GM19240 (cell line): ENCODE measurements around the gene C1orf159.
A peak's percentile ranks its signal among the peaks of the same experiment; 100 is the strongest.

Experiments
- DNase-seq: peaks from one replicate; pipeline ENCODE4 v3.0.0; 2011; ENCODE audit warnings: low spot score; ENCODE audit not compliant: insufficient read length

The C1orf159 gene

DNA sequence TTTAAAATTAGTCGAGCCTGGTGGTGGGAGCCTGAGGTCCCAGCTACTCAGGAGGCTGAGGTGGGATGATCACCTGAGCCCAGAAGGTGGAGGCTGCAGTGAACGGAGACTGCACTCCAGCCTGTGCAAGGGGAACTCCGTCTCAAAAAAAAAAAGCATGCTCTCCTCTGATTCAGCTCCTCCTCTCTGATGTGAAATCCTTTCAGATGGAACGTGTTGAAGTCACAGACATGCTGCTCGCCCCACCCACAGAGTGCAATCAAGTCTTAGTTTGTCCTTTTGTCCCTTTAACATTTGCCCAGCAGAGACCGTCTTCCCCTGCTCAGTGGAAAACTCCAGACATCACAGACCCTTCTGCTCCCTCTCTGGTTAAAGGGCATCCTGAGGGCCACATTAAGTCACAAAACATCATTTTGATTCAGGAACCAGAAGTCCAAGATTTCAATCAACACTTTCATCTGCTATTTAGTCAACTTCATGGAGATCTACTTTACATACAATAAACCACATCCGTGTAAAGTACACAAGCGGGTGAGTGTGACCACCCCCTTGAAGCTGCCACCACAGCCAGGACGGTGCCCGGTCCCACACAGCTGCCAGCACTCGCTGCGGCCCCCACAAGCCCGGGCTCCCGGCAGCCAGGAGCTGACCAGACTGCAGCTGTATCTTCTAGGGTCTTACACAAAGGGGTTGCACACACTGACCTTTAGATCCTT is 22.8 kb downstream of the C1orf159 start:
- no peak for DNase-seq

DNA sequence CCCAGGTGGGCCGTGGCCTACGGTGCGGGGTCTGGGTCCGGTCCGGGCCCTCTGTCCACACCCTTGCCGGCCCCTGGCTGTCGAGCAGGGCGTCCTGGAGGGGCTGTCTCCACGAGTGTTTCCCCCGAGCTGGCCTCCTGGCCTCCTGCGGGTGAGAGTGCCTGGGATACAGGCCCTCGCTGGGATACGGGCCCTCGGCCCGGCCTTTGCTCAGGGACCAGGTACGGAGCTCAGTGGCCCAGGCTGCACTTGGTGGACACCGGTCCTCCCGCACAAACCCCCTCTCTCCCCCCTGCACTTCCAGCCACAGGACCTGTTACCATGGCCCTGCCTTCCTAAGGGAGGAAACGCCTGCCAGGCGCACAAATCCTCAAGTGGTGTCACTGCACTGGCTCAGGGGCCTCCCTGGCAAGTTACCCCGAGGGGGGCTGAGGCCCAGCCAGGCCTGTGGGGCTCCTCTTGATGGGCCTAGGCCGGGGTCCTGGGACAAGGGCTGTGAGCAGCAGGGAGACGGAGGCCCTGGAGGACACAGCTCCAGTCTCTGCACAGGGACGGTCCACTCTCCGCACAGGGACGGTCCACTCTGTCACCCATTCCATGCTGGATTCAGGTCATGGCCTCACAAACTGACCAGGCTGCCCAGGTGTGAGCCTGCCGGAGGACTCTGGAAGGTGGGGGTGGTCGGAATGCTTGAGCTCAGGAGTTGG is 23.6 kb downstream of the C1orf159 start:
- no peak for DNase-seq

DNA sequence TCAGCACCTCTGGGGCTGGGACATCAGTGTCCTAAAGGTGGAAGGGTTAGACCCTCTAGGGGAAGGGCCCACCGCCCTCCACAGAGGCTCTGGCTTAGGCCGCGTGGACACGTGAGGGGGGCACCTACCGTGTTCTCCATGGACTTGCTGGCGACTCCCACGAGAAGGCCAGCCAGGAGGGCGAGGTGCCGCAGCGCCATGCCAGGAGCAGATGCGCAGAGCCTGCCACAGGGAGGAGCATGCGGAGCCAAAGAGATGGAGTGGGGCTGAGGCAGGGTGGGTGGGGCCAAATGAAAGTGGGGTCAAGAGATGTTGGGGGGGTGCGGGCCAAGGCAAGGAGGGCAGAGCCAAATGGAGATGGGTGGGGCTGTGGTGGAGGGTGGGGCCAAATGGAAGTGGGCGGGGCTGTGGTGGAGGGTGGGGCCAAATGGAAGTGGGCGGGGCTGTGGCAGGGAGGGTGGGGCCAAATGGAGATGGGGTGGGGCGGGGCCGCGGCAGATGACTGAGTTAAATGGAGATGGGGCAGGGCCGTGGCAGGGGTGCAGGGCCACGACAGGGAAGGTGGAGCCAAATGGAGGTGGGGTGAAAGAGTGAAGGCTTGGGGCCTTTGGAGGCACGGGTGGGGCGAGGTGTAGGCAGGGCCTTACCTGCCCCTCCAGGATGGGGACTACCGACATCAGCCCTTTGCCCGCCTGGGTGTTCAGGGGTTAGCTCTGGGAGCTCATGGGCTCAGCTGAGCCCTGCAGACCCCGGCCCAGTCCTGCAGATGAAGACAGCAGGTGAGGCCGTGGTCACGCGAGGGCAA is 24.3 kb downstream of the C1orf159 start:
- DNase-seq, result no peak

DNA sequence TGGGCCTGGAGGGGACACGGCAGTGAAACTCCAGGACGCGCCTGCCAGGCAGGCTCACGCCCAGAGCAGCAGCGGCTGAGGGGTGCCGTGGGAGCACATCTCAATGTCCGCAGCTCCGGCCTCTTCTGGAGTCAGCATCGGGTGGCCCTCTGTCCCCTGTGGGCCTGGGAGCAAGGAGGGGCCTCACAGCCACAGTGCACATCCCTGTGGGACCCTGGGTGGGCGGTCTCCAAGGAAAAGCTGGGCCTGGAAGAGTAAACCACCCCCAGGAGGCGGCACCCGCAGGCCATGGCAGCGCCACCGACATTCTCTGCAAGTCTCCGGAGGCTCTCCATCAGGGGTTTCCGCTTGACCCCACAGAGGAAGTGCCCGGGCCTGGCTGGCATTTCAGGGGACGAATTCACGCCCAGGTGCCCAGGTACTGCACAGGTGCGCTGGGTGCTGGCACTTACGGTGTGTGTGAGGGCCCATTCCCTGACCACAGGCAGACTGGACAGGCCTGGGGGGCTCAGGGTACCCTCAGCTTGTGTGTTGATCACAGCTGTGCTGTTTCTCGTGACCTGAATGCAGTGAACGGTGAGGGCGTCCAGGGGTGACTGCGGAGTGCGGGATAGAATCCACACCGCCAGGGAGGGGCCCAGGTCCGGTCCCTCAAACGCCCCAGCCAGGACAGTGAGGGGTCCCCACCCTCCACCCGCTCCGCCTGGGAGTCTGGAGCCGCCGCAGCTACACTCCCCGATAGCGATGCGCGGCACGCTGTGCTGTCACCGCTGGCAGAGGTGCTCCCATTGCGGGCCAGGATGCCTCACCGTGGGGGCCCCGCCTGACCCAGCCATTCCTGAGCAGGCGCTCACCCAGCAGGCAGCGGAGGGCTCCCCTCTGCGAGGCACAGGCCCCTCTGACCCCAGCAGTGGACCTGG is 25.2 kb downstream of the C1orf159 start:
- no peak for DNase-seq

DNA sequence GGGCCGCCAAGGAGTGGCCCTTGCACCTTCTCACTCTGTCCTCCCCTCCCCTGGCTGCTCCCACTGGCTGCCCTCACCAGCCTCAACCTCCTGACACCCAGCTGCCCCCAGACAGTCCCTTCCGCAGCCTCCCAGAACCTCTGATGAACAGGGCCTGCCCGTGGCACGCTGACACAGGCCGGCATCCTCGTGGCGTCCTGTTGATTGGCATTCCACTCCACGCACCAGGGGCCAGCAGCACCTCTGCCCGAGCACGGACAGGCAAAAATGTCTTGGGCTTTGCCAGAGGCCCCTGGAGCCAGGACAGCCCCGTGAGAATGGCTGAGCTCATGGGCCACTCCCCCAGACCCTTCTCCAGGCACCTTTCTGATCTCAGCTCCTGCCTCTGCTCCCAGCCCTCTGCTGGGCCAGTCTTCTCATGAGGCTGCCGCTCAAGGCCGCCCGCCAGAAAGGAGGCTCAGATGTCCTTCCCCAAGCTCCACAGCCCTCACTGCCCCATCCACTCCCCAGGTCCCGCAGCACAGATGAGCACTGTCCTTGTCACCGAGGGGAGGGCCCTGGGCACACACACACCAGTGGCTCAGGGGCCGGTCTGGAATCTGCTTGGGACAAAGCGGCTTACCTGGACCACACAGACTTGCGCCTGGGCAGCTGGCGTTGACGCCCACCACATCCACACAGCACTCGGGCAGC is 26.0 kb downstream of the C1orf159 start:
- no peak for DNase-seq

DNA sequence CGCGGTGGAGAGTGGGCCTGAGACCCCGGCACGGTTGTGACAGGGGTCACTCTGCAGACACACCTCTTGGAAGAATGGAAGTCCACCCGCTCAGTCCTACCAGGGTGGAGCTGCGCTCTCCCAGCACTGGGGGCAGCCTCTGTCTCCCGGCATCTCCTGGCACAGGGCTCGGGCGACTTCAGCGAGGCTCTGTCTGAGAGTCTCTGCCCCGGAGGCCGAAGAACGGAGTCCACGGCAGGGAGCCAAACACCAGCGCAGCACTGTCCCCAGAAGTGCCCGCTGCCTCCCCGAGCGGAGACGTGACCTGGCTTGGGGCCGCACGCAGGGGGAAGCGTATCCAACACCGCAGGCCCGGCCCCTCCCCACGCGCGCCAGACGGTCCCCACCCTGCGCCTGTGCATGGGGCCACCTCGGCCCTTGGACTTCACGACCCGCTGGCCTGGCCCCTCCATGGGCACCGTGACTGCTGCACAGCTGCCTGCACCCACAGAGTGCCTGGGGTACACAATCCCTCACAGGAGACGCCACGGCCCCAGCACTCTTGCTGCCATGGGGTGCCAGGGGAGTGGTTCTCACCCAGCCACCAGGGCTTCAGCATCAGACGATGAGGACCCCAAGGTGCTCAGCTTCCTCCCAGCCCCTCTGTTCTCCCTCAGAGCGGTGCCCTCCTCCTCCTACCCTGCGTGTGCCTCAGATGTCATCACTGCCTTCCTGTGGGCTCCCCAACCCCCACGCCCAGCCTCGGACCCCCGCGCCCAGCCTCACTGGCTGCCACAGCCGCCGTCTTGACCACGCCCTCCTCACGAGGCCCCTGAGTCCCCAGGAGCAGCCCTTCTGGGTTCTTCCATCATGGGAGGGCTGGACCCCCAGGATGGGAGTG is 26.8 kb downstream of the C1orf159 start:
- no peak for DNase-seq

DNA sequence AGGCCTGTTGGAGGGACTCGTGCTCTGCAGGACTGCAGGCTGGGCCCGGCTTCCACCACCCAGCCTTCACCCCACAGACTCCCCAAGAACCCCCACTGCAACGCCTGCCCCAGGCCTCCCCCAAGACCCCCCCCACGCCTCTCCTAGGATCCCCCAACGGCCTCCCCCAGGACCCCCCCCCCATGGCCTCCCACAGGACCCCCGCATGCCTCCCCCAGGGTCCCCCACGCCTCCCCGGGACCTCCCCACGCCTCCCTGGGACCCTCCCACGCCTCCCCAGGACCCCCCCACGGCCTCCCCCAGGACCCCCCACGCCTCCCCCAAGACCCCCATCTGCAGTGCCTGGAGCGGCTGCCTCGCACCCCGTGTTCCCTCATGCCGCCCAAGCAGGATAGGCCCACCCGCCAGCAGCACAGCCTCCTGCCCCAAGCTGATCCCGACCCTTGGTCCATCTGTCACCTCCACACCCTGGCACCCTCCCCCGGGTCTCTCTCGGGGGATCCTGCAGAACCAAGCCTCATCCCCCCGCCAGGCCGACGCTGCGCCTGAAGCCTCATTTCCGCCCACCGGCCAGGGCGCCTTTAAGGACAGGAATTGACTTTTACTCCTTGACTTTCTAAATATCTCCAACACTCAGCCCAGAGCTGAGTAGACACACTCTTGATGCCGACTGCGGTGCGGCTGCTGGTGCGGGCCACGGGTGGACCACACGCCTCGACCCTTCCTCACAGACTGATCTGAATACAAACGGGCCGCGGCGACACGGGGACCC is 27.7 kb downstream of the C1orf159 start:
- DNase-seq, result no peak

DNA sequence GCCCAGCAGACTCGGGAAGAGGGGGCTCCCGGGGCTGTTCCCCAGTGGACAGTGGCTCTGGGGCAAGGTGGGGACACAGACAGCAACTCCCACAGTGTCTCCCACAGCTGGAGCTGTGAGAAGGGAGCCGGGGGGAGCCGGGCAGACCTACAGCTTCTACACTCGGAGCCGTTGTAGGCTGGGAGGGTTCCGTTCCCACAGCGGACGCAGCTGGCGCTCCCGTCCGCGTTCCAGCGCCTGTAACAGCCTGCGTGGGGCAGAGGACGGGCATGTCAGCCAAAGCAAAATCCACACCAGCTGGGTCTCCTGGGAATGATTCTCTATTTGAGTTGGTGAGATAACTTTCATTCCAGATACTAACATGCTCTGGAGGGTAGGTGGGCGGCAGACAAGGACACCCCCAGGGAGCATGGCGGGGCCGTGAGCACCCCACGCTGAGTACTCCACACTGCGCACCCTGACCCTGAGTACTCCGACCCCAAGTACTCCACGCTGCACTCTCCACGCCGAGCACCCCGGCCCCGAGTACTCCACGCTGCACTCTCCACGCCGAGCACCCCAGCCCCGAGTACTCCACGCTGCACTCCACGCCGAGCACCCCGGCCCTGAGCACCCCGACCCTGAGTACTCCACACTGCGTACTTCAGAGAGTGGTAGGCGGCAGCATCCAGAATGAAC is 28.4 kb downstream of the C1orf159 start:
- DNase-seq, result no peak

DNA sequence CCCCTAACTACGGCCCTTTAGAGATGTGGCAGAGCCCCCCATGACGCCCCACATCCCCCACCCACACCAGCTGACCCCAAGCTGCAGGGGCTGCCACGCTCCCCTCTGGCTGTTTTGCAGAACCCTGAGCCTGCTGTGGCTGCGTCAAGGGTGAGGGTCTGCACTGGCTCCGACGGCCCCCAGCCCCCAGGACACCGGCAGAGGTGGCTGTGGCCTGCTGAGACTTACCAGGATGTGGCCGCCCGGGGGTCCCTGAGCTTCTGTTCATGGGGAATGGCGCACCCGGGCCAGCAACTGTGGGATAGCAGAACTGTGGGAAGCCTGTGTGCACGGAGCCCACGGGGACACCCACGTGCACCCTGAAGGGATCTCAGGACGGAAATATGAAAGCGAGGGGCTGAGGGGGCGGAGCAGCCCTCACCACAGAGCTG is 29.0 kb downstream of the C1orf159 start:
- DNase-seq, result peak; percentile 0

DNA sequence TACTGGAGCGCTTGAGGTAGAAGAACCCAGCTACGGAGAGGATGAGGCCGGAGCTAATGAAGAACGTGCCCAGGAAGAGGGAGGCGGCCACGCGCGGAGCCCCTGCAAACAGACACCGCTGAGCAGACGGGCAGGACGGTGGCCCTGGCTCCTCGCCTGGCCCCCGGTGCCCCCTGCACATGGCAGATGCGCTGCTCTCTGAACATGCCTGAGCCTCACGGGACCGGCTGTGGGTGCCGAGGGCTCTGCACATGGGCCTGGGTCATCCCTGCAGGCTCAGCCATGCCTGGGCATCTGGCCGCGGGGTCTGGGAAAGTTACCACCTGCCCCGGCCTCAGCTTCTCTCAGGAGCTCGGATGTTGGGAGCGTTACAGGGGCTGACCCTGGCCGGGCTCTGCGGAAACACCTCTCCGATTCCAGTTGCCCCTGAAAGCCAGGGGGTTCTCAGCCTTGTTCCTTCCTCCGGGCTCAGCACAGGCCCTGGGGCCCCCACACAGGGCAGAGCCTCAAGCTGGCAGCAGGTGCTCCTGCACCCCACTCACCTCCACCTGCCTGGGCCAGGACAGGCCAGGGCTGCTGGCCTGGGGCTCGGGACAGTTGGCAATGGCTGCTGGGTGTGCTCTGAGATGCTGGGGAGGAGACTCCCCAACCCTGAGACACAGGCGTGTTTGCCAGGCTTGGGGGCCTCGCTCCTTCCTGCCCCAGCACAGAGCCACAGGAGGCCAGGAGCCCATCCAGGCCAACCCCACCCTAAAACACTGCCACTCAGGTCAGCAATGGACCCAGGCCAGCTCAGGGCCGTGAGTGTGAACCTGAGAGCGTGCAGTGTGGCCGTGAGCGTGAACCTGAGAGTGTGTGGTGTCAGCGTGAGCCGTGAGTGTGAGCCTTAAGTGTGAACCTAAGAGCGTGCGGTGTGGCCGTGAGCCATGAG is 29.7 kb downstream of the C1orf159 start:
- DNase-seq, result peak; percentile 0

DNA sequence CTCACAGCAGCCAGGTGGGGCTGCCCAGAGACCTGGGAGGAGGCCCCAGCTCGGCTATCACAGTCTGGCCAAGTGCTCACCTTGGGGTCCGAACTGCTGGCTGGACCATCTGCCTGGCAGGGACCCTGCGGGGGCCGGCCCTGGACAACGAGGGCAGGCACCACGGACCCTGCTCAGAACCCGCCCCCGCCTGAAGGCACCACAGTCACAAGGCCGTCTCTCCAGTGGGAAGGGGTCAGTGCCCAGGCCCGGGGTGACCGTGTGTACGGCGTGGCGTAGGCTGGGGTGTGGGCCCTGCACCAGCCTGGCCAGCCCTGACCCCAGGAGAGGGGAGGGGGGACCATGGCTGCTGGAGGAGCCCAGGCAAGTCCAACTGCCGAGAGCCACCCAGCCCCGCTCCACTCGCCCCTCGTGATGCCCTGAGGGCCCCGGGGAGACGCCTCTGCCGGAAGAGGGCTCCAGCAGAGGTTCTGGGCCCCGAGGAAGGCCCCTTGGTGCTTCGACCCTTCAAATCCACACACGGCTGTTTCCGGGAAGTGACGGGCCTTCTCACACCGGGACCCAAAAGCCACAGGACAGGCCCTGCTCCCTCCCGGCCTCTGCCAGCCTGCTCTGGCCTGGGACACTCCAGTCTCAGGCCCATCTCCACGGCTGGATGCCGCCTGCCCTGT is 30.6 kb downstream of the C1orf159 start:
- peak; percentile 0 for DNase-seq

DNA sequence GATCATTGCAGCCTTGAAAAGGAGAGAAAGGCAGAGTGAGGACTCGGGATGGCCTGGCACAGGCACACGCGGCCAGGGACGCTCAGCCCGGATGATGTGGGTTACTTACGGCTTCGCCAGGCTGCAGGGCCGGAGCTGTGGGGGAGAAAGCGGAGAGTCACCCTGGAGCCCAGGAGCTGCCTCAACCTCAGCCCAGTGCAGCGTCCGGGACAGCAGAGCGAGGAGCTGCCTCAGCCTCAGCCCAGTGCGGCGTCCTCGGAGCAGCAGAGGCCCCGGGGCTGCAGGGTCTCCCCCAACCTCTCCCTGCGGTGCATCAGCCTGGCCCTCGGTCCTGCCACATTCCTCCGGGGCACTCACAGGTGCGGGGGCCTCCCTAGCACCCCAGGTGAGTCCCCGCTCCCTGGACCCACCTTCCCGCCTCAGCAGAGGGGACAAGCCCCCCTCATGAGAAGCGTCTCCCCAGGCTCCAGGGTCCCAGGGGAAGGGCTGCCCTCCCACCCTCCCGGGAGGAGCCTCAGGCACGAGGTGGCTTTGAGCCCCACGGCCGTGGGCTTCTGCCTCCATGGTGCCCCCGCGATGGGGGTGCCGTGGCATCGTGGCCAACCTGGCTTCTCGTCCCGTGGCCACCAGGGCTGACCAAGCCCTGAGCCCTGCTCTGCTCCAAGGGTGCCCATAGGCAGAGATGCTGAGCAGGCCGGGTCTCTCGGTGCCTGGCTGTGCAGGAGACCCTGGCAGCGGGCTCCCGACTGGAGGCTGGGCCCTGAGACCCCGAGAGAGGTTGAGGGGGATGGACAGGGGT is 31.3 kb downstream of the C1orf159 start:
- no peak for DNase-seq

DNA sequence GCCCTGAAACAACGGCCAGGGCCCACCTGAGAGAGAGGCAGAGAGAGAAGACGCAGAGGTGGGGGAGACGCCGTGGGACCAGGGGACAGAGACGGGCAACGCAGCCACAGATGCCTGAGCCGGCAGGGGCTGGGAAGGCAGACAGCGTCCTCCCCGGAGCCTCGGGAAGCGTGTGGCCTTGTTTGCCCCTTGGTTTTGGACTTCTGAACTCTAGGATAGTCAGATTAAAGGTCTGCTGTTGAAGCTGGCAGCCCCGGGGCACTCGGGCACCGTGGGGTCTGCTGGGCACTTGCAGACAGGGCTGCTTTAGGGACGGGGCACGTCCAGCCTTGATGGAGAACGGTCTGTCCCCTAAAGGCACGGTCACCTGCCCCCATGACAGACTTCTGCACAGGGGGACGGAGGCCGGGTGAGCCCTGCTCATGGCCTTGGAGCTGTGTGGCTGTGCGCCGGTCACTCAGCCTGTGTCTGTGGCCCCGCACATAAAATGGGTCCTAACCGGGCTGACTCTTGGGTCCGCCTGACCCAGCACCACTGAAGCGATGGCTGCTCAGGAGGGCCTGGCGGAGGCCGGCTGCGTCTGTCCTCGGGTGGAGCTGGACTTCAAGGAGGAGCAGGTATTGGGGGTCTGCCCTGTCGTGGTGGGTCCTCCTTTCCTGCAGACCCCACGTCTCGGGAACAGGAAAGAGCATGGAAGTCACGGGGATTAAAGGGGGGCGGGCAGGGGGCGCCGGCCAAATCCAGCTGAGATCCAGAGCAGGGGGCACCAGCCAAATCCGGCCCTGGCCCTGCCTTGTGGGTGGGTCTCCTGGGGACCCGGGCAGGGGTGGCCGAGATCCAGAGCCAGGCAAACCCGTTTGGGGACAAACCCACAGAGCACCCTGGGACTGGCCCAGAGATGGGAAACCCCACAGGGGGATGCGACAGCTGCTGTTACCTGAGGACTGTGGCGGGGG is 32.2 kb downstream of the C1orf159 start:
- DNase-seq, result no peak

DNA sequence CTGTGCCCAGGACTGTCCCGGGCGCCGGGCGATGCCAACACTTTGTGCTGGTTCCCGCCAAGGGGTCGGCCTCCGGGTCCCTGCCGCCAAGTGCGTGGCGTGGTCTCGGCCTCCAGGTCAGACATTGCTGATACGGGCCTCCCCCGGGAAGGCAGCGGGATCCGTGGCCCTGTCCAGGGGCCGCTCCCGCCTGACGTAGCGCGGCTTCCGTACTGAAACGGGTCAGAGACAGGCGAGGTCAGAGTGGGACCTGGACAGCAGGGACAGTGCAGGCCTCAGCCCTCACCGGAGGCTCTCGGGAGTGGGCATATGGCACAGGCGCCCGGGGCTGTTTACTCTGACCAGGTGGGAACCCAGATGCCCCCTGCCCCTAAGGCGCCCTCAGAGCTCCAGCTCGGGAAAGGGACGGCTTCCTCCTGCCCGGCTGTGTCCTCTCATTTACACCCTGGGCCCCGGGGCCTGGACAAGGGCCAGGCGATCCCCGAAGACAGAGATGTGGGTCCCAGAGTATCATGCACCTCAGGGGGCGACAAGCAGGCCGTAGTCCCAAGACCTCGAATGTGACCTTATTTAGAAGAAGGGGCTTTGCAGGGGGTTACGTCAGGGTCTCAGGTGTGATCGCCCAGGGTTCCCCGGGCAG is 33.0 kb downstream of the C1orf159 start:
- no peak for DNase-seq
